Stimulated activated CD4-positive, alpha-beta T cell treated with anti-CD3 and anti-CD28 coated beads, Interleukin-2, amount 100 ng/mL, for 24 hours (primary cell): Measurements from ENCODE around the gene RS1.
A peak's percentile ranks its signal among the peaks of the same experiment; 100 is the strongest.

ENCODE experiments used
- DNase-seq, 2 donors: peaks; one replicate each; pipeline ENCODE4 v3.0.0-alpha.2; 2020

The RS1 gene

GRCh38 chrX:18672008-18672407 is at the start of gene RS1:
TSS of gene RS1 (minus strand) at chrX:18672108. CDS start at chrX:18672068, 40 bp downstream.
- DNase-seq = no peak

DNA sequence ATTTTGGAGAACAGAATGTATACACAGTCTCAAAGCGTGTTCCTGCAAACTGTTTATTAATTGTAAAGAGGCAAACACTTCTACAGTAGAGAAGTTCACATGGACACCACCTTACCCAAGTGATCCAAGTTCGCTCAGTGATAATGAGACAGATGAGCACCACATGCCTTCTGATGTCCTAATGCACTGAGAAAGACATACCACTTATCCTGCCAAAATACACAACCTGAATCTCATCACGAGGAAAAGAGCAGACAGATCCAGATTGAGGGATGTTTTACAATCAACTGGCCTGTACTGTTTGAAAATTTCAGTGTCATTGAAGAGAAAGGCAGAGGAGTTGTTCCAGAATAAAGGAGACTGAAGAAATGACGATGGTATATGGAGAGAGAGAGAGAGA is 47.9 kb upstream of the RS1 start:
- DNase-seq = no peak

- no peak for DNase-seq
Measured at GRCh38 chrX:18714910-18715309, 43.0 kb upstream of the RS1 start.

GRCh38 chrX:18709833-18710232 is 37.9 kb upstream of the RS1 start:
- DNase-seq = no peak

DNA sequence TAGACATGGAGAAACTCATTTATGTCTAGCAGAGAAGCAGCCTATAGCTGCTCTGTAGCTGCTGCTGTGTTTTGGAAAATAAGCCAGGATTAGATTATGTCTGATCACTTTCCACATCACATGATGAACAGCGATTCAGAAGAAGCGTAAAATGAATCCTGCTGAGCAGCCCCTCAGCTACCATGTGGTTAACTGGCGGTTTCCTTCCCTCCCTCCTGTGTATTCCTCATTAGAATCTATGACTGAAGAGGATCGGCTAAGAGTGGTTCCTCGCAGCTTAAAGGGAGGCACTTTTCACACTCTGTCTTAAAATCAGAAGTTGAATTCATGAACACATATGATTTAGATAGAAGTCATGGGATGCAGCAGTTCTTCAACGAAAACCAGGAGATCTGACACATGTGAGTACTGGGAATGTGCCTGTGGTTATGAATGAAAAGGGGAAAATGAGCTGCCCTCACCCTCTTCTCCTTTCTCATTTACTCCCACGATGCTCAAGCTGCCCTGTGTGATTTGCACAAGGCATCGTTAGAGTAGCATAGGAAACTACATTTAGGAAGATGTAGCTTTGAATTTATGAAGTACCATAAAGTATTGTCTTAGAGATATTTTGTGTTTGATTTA is 35.6 kb upstream of the RS1 start, which contains the start of gene PPEF1:
Gene PPEF1 (plus strand): TSS at position 220 of the 624 bp plus-strand sequence. CDS start 136 bp downstream, at position 356.
- no peak for DNase-seq

DNA sequence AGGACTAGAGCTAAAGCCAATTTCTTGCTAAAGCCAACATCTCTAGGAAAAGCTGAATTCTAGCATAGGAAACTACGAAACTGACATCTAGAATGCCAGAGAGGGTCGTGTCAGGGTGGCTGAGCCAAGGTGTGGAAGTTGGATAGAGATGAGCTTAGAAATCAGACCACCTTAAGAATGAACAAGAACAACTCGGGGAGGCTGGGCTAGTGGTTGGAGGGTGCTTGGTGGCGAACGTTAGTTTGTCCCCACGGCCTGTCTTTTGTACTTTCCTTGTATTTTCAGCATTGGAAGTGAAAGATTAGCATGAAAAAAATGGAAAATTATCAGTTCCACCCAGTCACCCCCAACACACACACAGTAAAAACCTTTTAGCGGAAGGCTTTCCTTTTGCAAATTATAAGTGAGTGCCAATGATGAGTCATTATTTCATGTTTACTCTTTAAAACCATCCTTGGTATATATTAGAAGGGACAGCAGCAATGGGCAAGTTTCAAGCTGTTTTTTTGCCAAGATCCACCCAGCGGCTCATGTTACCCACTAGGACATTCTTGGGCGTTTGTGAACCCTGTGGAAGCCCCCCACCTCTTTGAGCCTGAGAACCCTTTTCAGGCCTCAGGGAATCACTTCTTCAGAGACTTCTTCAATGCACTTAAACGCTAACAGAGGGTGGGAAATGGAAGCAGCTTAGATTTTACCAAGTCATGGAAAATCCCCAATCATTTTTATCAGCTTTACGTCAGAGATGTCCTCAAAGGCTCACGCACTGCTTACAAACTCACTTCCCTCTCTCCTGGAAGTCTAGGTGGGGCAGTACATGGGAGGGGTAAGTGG is 30.7 kb upstream of the RS1 start:
- no peak for DNase-seq

DNA sequence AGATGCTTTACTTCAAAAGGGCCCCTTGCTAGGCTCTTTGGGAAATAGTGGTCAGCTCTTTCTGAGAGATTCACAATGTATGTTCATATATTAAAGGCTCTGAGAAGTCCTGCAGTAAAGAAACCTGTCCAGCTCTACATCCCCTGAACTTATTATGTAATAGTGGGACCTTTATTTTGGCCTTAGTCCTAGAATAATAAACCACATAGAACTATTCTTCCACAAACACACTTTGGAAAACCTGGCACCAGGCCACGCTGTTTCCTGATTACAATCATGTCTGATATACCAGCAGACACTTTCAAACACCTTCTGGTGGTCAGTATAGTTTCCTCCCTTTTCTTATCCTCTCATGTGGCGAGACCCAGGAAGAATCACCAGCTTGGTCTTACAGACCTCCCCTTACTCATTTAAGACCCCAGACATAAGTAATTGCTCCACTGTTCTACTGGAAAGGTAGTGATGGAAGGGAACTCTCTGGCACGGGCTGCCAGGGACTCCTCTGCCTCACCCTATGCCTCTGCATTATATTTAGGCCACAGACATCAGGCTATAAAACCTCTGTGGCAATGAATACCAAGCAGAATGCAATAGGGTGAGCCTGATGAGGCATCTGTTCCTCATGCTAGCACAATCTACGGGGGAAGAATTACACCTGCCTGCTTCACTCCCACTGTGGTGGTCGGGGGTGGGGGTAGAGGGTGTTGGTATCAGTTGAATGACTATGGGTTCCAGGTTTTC is 29.9 kb upstream of the RS1 start:
- DNase-seq = no peak

- DNase-seq = no peak
Measured at GRCh38 chrX:18698737-18699650, 27.1 kb upstream of the RS1 start.

DNA sequence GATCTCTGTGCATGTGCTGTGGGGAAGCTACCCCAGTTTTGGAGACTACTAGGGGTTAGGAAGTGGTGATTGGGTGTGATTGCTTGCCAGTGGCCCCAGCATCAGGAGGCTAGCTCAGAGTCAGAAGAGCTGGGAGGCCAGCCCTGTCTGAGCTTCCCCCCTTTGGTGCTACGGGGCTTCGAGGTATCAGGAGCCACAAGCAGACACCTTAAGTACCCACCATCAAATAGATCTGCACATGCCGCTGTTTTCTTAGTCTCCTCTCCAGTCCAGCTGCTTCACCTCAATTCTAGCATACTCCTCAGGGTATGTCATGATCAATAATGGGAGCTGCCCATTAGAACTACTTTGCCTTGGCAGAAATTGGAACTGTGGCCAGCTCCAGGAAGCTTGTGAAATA is 24.7 kb upstream of the RS1 start:
- no peak for DNase-seq

DNA sequence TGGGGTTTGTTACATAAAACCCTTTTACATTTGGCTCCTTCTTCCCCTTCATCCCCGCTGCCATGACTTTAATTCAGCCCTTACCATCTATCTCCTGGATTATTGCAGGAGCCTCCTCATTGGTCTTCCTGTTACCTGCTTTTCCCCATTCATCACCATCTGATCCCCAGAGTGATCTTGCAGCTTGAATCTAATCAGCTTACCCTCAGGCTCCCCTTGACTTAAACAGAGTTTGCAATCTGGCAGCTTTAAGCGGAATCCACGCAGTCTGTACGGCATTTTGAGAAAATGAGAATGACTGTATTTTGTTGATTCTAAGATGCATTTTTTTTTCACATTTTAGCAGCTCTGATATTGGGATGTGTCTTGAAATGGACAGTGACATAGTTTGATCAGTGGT is 20.6 kb upstream of the RS1 start:
- no peak for DNase-seq

- DNase-seq = no peak
Measured at GRCh38 chrX:18691431-18691830, 19.5 kb upstream of the RS1 start.

GRCh38 chrX:18687856-18688495 is 16.1 kb upstream of the RS1 start:
- no peak for DNase-seq

DNA sequence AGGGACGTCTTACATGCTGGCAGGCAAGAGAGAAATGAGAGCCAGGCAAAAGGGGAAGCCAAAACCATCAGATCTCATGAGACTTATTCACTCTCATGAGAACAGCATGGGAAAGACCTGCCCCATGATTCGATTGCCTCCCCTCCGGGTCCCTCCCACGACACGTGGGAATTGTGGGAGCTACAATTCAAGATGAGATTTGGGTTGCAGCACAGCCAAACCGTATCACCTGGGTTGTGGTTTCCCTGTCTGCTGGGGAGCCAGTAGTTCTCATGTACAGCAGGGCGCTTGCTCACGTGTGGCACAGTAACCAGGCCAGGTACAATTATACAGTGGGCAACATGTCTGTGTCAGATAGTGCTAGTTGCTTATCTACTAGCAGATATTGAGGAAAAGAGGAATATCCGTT is 11.1 kb upstream of the RS1 start:
- no peak for DNase-seq

- no peak for DNase-seq
Measured at GRCh38 chrX:18681996-18682395, 10.1 kb upstream of the RS1 start.

- no peak for DNase-seq
Measured at GRCh38 chrX:18677161-18677869, 5.4 kb upstream of the RS1 start.

DNA sequence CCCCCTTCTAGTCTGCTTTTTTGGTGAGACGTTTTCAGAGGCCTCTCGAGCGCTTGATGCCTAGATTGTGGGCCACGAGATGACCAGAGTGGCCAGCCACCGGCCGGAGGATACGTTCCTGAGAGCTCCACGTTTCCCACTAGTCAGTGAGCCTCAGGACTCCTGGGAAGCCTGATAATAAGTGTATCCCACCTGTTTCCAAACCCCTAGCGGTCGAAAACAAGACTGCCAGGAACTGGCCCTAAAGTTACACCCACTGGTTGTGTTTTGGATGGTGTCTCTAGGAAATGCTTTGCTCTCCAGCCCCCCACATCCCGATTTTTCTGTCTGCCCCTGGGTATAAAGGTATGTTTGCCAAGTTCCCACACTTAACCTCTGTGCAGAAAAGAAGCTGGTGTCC is 4.6 kb upstream of the RS1 start:
- DNase-seq = no peak

DNA sequence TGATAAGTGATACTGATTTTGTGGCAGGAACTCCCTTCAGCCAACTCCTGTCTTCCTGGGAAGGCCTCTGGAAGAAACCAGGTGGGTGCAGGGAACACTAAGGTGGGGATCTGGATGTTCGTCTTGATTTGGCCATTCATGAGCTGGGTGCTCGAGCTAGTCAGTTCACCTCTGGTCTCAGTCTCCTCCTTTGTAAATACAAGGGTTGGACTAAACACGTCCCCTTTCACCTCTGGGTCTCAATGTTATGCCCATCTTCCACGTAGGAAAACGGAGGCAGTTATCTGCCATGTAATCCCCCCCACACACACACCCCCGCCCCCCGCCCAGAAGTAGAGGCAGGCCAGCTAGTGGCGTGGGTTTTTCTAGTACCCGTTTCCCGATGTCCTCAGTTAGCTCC is 4.1 kb upstream of the RS1 start:
- DNase-seq = no peak

- peak; percentile 74 to 78 for DNase-seq
Measured at GRCh38 chrX:18674788-18675735, 3.2 kb upstream of the RS1 start.

- DNase-seq = peak; percentile 18 to 21
Measured at GRCh38 chrX:18674417-18674787, 2.5 kb upstream of the RS1 start.
